ENCODE results near the gene POLR3GL. TPM values are rescaled to one million over a fixed set of nuclear protein-coding genes. Genes with fewer than 3 reads are reported as not detected.

Gene POLR3GL
- total RNA-seq, 1 donor from 2014 or later: 12.0 TPM

DNA sequence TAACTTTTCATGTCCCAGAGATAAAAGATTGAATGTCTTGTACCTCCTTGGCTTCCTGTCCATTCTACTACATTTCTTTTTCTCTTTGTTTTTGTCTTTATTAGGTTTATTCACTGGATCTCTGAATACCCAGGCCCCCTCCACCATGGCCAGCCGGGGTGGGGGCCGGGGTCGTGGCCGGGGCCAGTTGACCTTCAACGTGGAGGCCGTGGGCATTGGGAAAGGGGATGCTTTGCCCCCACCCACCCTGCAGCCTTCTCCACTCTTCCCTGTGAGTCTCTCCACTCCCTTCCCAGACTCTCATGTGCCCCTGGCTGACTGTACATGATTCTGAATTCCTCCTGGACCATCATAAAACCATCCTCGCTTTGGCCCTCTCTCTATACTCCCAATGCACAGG, 10.2 kb downstream of the POLR3GL start:
- Mint-ChIP-seq H3K4me1 (no peaks in the 10 kb centered on the region), H3K4me3 (no peak overlapping the region), H3K27me3 (ENCODE audit: insufficient read depth, low read depth) (no peaks in the 10 kb centered on the region), H3K36me3 (no peaks in the 10 kb centered on the region), H3K27ac (no peak overlapping the region), H3K9me3 (no peaks in the 10 kb centered on the region)
- TF ChIP-seq EZH2phosphoT487 (IDR thresholded peaks at IDR 0.05) (no peak), EZH2 (IDR thresholded peaks at IDR 0.05) (no peak)
- TF ChIP-seq, protein P1, sequence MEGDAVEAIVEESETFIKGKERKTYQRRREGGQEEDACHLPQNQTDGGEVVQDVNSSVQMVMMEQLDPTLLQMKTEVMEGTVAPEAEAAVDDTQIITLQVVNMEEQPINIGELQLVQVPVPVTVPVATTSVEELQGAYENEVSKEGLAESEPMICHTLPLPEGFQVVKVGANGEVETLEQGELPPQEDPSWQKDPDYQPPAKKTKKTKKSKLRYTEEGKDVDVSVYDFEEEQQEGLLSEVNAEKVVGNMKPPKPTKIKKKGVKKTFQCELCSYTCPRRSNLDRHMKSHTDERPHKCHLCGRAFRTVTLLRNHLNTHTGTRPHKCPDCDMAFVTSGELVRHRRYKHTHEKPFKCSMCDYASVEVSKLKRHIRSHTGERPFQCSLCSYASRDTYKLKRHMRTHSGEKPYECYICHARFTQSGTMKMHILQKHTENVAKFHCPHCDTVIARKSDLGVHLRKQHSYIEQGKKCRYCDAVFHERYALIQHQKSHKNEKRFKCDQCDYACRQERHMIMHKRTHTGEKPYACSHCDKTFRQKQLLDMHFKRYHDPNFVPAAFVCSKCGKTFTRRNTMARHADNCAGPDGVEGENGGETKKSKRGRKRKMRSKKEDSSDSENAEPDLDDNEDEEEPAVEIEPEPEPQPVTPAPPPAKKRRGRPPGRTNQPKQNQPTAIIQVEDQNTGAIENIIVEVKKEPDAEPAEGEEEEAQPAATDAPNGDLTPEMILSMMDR (IDR thresholded peaks at IDR 0.05): no peak
- H3F3A ChIP-seq (ENCODE audit: low read depth): peaks cover 13% of the 10 kb centered on the region
- no peak overlapping the region for H2AFZ ChIP-seq (replicated peaks)
- peaks cover 11% of the 10 kb centered on the region for H3K4me1 ChIP-seq
- no peak overlapping the region for H3K9ac ChIP-seq
- no peaks in the 10 kb centered on the region for H4K20me1 ChIP-seq (ENCODE audit: low read depth)
- H3K4me2 ChIP-seq: no peak overlapping the region
- H3K4me3 ChIP-seq: no peak overlapping the region
- no peaks in the 10 kb centered on the region for H3K27me3 ChIP-seq
- no peaks in the 10 kb centered on the region for H3K79me2 ChIP-seq (ENCODE audit: low read depth)
- no peaks in the 10 kb centered on the region for H3K9me3 ChIP-seq (ENCODE audit: low read depth)
- no peaks in the 10 kb centered on the region for H3K36me3 ChIP-seq
- no peak for DNase-seq (ENCODE audit: low spot score)
- no peak overlapping the region for H3K27ac ChIP-seq

DNA sequence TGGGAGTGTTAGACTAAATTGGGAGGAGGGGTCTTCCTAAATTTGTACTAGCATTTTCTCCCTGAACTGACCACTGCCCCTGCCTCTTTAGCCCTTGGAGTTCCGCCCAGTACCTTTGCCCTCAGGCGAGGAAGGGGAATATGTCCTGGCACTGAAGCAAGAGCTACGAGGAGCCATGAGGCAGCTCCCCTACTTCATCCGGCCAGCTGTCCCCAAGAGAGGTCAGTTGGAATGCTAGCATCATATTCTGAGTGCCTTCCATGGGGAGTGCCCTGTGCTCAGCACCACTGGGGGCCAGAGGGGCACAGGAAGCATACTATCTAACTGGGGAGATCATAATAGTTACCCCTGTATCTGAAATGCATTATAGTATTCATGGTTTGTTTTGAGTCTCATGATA, 10.7 kb downstream of the POLR3GL start:
- Mint-ChIP-seq H3K36me3 (no peaks in the 10 kb centered on the region), H3K27ac (no peak overlapping the region), H3K4me1 (no peaks in the 10 kb centered on the region), H3K4me3 (no peak overlapping the region), H3K9me3 (no peaks in the 10 kb centered on the region), H3K27me3 (ENCODE audit: insufficient read depth, low read depth) (no peaks in the 10 kb centered on the region)
- H3K4me3 ChIP-seq: no peak overlapping the region
- H3K27ac ChIP-seq: no peak overlapping the region
- H3K79me2 ChIP-seq (ENCODE audit: low read depth): no peaks in the 10 kb centered on the region
- peaks cover 11% of the 10 kb centered on the region for H3K4me1 ChIP-seq
- no peak for TF ChIP-seq EZH2phosphoT487 (IDR thresholded peaks at IDR 0.05)
- no peak for TF ChIP-seq EZH2 (IDR thresholded peaks at IDR 0.05)
- TF ChIP-seq, protein P1 (IDR thresholded peaks at IDR 0.05): no peak
- no peak overlapping the region for H3K9ac ChIP-seq
- no peaks in the 10 kb centered on the region for H3K27me3 ChIP-seq
- no peak overlapping the region for H2AFZ ChIP-seq (replicated peaks)
- DNase-seq (ENCODE audit: low spot score): no peak
- H3K36me3 ChIP-seq: no peaks in the 10 kb centered on the region
- no peak overlapping the region for H3K4me2 ChIP-seq
- peaks cover 18% of the 10 kb centered on the region for H3F3A ChIP-seq (ENCODE audit: low read depth)
- no peaks in the 10 kb centered on the region for H3K9me3 ChIP-seq (ENCODE audit: low read depth)
- H4K20me1 ChIP-seq (ENCODE audit: low read depth): no peaks in the 10 kb centered on the region

DNA sequence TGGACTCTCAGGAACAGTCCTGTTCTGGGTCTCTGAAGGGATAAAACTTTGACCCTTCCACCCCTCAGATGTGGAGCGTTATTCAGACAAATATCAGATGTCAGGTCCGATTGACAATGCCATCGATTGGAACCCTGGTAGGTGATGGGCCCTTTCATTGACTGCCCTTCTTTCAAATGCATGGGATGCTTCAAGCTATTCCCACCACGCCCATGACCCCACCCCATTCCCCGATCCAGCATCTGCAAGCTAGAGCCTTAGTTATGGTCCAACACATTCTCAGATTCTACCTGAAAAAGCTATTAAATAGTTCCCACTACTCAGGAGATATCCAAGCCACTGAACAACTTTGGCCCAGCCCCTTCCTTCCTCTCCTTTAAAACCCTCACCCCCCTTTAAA, 12.5 kb downstream of the POLR3GL start:
- no peaks in the 10 kb centered on the region for H3K27me3 ChIP-seq
- Mint-ChIP-seq H3K27ac (no peak overlapping the region), H3K4me1 (peaks cover 1% of the 10 kb centered on the region), H3K36me3 (no peaks in the 10 kb centered on the region), H3K27me3 (ENCODE audit: insufficient read depth, low read depth) (peaks cover 4% of the 10 kb centered on the region), H3K9me3 (no peaks in the 10 kb centered on the region), H3K4me3 (no peak overlapping the region)
- peaks cover 18% of the 10 kb centered on the region for H3F3A ChIP-seq (ENCODE audit: low read depth)
- H3K4me3 ChIP-seq: no peak overlapping the region
- no peaks in the 10 kb centered on the region for H3K9me3 ChIP-seq (ENCODE audit: low read depth)
- TF ChIP-seq, protein P1 (IDR thresholded peaks at IDR 0.05): no peak
- no peak for TF ChIP-seq EZH2phosphoT487 (IDR thresholded peaks at IDR 0.05)
- TF ChIP-seq EZH2 (IDR thresholded peaks at IDR 0.05): no peak
- H3K79me2 ChIP-seq (ENCODE audit: low read depth): no peaks in the 10 kb centered on the region
- no peak overlapping the region for H3K27ac ChIP-seq
- no peak for DNase-seq (ENCODE audit: low spot score)
- H3K9ac ChIP-seq: no peak overlapping the region
- peaks cover 11% of the 10 kb centered on the region for H3K4me1 ChIP-seq
- peak overlapping the region; percentile 19 for H3K4me2 ChIP-seq
- H2AFZ ChIP-seq (replicated peaks): peak overlapping the region; percentile 45
- H4K20me1 ChIP-seq (ENCODE audit: low read depth): no peaks in the 10 kb centered on the region
- no peaks in the 10 kb centered on the region for H3K36me3 ChIP-seq

Measured in neural progenitor cell (in vitro differentiated cells).